NT2/D1 (cell line): ENCODE measurements around the gene RNASET2.

Source experiments
- SUZ12 ChIP-seq: IDR thresholded peaks from 2 replicates; pipeline ENCODE4 v1.6.1; 2011; ENCODE audit not compliant: insufficient read length, insufficient read depth; ENCODE audit errors: extremely low read depth
- YY1 ChIP-seq: IDR thresholded peaks from 2 replicates; pipeline ENCODE4 v1.6.1; 2011; ENCODE audit not compliant: insufficient read length, insufficient read depth
- ZNF274 ChIP-seq: IDR thresholded peaks from 2 replicates; pipeline ENCODE4 v1.6.1; 2011; ENCODE audit warnings: mild to moderate bottlenecking, low read depth, low read length

- TF ChIP-seq YY1 = no peak
- TF ChIP-seq ZNF274 = no peak
- TF ChIP-seq SUZ12 = no peak
Observed at GRCh38 chr6:166970776-166971175, 14.4 kb upstream of the RNASET2 start.
